GM21390 (cell line): ENCODE data around the gene HOXD11.
A peak's percentile ranks its signal among the peaks of the same experiment; 100 is the strongest.

ENCODE experiments used
- ATAC-seq: cut with Tn5 transposase; IDR thresholded peaks from one replicate; pipeline ENCODE4 v1.9.1; 2021; ENCODE audit not compliant: unreplicated experiment

Gene HOXD11

DNA sequence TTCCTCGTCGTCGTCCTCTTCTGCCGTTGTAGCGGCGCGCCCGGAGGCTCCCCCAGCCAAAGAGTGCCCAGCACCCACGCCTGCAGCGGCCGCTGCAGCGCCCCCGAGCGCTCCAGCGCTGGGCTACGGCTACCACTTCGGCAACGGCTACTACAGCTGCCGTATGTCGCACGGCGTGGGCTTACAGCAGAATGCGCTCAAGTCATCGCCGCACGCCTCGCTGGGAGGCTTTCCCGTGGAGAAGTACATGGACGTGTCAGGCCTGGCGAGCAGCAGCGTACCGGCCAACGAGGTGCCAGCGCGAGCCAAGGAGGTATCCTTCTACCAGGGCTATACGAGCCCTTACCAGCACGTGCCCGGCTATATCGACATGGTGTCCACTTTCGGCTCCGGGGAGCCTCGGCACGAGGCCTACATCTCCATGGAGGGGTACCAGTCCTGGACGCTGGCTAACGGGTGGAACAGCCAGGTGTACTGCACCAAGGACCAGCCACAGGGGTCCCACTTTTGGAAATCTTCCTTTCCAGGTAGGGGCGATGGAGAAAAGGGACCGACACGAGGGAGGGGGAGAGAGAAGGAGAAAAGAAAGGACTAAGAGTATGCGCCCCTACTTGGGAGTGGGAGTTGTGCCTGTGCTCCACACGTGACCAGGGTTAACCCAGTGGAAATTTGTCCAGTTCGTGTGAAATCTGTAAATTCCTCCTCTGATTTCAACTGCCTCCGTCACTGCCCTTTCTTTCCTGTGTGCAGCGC is 13.8 kb upstream of the HOXD11 start:
- no peak for ATAC-seq

DNA sequence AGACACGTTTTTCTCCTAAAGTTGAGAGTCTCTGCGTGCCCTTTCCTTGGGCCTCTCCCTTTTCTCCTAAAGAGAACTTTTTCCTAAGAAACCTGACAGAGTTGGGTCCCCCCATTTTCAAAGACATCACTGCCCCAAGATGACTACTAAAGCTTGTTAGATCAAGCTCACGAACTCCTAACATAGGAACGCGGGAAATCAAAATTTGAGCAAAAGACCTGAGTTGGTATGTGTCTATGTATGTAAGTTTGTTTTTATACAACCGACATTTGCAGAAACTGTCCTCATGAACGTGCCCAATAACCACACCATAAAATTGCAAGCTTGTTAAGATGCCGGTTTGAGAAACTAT is 13.2 kb upstream of the HOXD11 start:
- no peak for ATAC-seq

DNA sequence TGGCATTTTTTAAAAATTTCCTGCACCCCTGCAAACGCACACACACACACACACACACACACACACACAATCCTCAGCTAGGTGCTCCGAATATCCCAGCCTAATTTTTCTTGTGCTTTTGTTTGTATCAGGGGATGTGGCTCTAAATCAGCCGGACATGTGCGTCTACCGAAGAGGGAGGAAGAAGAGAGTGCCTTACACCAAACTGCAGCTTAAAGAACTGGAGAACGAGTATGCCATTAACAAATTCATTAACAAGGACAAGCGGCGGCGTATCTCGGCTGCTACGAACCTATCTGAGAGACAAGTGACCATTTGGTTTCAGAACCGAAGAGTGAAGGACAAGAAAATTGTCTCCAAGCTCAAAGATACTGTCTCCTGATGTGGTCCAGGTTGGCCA is 12.7 kb upstream of the HOXD11 start:
- no peak for ATAC-seq

DNA sequence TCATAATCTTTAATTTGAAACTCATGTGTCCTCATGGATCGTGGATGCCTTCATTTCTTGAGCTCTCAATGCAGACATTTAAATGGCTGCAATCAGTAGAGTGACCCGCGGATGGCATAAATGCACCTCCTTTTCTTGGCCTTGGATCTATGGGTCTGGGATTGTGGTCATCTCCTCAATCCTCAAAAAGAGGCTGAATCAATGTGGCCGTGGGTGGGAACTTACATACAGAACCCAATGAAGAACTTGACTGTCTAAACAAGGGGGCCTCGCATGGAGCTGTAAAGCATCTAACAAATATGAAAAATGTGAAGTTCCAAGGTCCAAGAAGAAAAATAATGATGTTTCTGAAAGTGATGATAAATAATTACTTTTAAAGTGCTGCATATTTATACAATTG is 11.7 kb upstream of the HOXD11 start:
- ATAC-seq: no peak

DNA sequence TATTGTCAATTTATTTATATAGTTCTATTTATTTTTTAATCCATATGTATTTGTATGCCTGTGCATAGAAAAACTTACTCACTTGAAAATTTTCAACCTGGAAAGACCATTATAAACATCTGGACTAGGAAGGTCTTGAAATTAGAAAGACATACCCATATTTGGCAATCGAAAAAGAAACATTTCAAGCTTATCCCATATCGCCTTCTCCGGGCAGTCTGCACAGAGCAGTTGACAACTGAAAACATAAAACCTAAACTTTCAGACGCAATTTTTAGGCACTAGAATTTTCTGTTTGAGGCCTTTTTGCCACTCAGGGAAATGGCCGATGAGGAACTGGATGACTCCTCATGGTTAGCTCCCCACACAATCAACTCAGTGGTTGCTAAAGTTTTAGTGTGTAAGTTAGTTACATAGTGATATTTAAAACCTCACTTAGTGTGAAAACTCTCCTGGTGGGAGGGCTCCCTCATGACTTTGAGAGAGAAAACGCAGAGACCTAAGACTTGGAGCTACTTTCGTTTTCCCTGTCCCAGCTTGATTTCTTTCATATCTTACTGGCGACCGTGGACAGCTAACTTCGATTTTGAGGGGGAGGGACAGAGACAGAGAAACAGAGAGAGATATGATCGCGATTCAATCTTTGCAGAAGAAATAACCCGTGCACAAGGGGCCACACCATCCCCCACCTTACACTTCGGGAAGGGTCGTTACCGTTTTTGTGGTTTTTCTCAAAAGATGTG is 10.7 kb upstream of the HOXD11 start:
- ATAC-seq: no peak

DNA sequence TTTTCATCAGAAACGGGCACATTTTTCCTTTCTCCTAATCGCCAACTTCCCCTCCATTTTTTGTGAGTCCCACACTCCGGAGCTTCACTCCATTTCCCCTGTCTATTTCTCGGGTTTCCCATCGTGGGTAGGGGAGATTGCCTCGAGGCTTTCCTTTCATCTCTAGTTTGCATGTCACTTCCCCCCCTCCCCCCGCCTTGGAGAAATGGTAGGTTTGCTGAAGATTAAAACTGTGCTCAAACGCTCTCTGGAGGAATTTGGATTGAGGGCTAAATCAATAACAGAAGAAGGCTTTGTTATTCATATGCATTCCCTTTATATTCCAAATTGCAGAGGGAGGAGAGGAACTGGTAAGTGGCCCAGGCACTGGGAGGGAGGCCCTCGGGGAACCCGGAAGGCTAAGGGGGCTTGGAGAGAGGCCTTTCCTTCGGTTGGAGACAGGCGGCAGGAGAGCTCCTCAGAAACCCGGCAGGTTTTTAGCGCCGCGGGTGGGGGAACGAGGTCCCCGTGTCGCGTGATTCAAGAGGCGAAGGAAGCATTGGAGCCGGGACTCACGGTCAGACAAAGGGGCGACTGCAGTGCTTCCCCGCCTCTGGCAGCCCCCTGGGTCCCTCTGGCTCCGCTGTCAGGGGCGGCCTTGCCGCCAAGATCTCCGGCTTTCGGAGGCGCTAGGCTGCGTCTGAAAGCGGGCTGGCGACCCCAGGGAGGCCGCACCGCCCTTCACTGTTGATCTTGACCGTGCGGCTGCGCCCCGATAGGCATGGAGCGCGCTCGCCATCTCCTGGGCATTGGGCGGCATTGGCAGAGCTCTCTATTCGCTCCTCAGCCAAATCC is 9.9 kb upstream of the HOXD11 start:
- peak; percentile 84 for ATAC-seq

DNA sequence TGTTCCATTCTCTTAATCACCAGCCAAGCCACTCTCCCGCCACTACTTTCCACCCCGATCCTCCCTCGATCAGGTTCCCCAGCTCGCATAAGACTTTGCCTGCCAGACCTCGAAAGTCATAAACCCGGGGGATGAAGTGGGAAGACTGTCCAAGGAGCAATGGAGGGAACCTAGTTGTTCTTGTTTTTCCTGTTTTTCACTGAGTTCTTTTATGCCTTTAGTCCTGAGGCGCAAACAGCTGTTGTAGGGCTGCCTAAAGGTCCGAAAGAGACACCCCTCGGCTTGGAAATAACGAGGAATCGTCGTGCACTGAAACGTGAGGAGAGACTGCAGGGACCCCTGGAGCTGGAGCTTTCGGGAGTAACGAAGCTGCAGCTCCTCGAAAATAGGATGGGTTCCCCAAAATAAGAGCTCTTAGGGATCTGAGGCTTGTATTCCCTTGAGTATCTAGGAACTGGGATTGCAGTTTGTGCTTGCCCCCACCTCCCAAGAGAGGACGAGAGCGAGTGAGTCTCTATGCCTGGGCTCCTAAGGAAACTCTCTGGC is 9.2 kb upstream of the HOXD11 start:
- ATAC-seq: no peak

DNA sequence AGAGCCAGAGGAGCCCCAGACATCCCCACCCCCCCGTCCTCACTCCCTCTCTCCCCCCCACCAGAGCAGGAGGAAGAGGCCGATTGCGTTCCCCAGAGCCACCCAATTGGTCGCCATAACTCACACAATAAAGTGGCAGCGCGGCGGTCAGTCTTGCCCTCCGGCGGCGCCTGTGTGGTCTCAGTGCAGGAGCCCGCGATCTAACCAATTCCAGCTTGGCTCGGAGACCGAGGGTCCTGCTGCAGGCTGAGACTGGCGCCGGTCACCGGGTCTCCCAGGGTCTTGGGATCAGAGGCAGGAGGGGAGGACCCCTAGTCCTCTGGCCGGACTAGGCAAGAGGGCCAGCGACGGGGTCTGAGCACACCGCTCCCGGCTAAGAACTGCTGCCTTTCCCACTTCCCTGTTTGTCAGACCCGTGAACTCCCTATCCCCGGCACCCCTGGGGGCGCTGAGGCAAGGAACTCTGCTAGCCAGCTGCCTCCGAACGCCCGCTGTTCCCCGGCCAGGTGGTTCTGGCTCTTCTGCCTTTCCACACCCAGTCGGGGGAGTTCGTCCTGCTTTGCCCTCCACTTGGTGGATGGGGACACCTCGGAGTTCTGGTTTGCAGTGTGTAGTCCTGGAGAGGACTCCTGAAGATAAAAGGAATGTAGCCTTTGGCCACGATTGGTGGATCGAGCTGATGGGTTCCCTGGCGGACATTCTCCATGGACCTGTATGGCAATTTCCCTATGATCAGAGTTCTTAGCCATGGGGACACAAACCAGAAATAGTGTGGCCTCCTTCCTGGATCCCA is 8.5 kb upstream of the HOXD11 start:
- ATAC-seq: no peak

DNA sequence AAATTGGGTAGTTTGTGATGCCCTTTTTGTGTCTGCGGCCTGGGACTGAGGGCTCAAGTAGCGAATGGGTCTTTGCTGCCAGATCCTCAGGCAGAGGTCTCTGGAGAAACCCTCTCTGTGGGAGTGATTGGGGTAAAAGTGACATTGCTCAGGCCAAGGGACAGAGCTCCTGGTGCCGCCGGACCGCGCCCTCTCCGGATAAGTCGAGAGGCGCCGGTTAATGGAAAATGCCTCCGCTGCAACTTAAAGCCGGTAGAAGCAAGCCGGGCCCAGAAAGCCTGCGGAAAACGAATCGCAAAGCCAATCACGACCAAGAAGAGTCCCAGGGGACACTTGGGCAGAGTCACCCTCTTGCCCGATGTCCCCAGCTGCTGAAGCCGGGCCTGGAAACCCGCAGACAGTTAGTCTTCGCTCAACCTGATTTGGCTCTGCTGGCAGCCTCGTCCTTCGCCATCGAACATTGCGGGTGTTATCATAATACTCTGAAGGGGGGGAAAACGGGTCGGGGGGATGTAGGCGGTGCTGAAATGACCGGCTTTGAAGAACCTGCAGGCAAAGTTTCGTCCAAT is 7.8 kb upstream of the HOXD11 start:
- ATAC-seq: no peak

DNA sequence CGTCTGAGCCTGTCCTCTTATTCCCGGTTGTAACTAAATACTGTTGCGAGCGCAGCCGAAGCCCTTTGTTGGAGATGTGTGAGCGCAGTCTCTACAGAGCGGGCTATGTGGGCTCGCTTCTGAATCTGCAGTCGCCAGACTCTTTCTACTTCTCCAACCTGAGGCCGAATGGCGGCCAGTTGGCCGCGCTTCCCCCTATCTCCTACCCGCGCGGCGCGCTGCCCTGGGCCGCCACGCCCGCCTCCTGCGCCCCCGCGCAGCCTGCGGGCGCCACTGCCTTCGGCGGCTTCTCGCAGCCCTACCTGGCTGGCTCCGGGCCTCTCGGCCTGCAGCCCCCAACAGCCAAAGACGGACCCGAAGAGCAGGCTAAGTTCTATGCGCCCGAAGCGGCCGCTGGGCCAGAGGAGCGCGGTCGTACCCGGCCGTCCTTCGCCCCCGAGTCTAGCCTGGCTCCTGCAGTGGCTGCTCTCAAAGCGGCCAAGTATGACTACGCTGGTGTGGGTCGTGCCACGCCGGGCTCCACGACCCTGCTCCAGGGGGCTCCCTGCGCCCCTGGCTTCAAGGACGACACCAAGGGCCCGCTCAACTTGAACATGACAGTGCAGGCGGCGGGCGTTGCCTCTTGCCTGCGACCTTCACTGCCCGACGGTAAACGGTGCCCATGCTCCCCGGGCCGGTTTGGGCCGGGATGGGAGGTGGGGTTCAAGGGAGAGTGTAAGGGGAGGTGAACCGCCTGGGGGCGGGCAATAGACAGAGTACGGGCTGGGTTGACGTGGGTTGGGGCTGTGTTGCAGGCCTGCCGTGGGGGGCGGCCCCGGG is 7.1 kb upstream of the HOXD11 start, which contains the start of gene HOXD12:
Gene HOXD12, plus strand, starts transcription at position 68 of the 819 bp plus-strand sequence. Its CDS starts 7 bp downstream, at position 75.
- no peak for ATAC-seq

DNA sequence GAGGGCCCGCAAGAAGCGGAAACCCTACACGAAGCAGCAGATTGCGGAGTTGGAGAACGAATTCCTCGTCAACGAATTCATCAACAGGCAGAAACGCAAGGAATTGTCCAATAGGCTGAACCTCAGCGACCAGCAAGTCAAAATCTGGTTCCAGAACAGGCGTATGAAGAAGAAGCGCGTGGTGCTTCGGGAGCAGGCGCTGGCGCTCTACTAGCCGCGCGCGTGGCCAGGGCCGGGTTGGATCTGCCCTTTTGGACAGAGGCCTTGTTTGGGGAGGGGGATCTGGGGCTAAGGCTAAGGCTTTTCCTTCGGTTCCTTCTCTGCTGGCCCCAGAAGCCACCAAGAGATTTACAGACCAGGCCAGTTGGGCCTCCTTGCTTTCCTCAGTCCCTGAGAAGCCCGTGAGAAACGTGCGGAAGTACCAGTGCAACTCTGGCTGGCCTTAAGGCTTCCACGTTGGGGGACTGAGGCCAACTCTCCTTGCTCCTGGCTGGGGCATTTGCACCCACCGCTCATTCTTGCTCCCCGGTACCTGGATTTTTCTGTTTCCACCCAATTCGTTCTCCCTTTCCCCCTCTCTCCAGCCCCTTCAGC is 6.4 kb upstream of the HOXD11 start:
- no peak for ATAC-seq

DNA sequence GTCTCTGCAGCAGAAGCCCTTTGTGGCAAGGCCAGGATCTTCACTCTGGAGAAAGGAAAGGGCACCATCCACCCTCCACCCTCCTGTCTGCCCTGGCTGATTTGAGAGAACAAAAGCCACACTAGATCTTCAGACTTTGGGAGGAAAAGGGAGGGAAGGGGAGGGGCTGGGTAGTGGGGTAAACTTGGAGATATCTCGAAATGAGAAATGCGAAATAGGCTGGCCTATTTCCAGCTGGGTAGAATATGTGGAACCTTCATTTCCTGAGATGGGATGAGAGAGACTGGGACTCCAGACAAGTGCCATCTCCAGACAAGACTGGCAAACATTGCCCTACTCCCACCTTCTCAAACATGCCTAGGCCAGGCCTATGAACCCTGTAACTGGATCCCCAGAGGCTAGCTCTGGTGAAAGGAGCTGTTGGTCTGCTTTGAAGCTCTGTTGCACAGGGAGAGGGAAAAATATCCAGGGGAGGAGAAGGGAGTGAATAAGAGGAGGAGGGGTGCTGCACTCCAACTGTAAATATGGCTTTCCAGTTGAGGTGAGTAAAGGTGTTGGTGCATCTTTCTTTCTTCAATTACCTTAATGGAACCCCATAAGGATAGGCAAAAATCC is 5.8 kb upstream of the HOXD11 start:
- no peak for ATAC-seq

DNA sequence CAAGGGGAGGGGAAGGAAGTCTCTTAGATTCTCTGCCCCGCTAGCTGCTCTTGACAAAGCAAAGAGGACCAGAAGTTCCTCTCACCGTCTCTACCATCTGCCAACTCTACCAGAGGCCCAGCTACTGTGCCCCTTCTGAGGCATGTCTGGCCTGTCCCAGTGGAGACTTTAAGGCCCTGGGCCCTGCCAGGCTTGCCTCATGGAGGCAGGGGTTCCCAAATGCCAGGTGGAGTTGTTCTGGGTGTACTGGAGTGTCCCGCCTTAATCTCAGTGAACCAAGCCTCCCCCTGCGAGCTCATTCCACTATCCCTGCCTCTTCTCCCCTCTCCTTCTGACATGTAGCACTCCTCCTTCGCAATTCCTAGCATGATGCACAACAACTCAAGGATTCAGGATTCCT is 5.2 kb upstream of the HOXD11 start:
- no peak for ATAC-seq

DNA sequence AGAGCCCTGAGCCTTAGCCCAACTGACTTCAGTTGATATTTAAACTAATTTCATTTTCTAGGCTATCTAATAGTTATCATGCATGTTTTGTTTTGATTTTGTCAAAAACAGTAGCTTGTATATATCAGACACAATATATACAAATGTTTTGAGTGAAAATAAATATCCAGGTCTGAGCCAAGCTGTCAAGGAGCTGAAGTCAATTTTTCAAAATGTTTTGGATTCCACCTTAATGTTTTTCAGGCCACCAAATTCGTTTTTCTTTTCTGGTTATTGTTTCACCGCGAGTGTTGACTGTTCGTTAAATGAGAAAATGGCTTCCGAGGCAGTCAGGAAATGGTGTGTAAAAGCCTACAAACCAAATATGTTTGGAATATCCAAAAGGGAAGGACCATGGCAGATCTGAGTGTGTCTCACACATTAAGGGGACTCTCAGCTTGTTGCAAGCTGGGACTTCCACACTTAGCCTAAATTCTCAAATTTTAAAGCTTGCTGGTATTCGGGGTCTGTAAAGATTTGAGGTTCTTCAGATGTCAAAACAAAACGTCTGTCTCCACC is 4.7 kb upstream of the HOXD11 start:
- ATAC-seq: no peak

DNA sequence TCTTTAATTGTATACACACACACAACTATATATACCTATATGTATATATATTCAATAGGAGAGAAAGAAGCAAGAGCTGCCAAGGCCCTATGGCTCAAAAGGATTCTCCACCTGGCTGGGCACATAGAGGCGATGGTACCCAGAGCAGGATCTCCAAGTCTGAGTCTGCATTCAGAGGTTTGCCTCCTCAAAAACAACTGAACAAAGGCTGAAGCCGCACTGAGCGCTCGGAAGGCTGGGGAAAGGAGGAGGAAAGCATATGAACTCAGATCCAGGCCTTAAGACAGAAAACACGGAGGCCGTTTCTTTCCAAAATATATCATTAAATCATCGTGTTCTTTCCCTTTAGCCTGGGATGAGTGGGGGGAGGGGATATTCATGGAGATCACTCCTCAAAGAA is 3.9 kb upstream of the HOXD11 start:
- ATAC-seq: no peak

DNA sequence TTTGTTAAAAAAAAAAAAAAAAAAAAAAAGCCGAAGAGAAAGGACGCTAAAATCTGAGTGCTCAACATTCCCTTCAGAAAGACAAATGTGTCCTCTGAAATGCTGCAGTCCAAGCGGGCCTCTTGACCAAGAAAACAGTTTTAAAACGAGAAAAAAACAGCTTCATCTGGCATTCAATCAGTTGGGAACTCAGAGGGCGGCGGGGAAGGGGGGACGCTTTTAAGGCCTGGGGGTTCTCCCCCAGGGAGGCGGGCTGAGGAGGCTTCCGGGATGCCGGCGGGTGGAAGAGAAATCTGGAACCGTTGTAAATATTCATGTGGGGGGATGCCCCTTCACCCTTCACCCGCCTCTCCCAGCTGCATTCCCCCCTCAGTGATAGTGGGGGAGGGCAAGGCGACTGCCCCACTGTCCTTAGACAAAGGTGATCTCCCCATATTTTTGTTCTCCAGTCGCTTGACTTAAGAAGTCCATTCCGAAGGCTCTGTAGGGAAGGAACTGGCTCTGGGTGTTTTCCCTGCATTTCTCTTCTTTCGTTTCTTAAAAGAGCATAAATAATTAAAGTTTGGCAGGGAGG is 3.3 kb upstream of the HOXD11 start:
- no peak for ATAC-seq

DNA sequence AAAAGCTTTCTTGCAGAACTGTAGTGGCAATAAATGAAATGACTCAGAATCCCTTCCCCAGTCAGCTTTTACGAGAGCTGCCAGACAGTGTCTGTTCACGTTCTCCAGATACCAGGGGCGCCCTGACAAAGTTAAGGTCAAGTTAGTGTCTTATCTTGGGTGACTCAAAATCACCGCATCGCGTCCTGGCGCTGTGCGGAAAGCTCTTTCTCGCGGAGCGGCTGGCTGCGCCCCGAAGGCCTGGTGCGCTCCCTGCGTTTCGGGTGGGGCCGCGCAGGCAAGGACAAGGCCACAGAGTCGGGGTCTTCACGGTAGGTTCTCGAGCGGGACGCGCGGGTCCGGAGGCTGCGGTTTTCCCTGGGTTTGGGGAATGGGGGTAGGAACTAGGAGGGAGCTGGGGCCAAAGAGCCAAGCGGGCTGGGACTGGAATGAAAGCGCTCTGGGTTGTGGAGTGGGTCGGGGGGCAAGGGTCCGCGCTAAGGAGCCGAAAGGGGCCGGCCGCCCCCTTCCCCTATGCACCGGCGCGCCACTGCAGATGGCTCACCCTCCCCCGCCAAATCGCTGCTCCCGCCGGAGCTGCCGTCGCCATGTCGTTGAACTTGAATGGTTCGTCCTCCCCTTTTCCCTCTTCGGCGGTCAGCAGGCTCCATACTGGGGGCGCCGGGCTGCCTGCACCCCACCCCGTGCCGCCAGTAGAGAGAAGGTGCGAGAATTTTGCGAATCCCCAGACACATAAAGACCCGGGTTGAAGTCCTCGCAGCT is 2.6 kb upstream of the HOXD11 start:
- ATAC-seq: no peak
